GM12874 (cell line): ENCODE results near the gene KPNA3.

ENCODE experiments used
- TF ChIP-seq, protein P1 (sequence below): IDR thresholded peaks from 2 replicates; pipeline ENCODE4 v1.5.1; 2011; ENCODE audit warnings: low read depth, mild to moderate bottlenecking, control low read depth, low read length, moderate library complexity; ENCODE audit not compliant: insufficient read depth

KPNA3 gene

DNA sequence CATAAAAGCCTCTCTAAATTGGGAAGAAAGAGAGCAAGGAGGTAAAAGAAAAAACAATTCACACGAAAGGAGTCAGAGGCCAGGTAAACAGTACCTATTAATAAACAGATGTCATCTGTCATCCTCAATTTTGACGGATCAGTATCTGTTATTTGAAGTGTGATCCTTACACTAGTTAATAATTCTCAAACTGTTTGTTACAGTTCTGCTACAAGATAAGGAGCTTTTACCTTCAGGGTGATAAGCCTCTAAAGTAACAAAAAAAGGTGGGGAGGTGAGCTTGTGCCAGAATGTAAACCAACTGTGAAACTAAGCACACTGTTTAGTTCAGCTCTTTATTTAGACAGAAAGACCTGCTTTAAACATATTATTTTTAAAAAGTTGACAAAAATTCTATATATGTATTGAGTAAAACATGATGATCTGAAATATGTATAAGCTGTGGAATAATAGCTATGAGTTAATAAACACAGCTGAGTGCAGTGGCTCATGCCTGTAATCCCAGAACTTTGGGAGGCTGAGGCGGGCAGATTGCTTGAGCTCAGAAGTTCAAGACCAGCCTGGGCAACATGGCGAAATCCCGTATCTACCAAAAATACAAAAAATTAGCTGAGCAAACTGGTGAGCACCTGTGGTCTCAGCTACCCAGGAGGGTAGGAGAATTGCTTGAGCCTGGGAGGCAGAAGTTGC lies 52.8 kb downstream of the KPNA3 start:
- TF ChIP-seq, protein P1, sequence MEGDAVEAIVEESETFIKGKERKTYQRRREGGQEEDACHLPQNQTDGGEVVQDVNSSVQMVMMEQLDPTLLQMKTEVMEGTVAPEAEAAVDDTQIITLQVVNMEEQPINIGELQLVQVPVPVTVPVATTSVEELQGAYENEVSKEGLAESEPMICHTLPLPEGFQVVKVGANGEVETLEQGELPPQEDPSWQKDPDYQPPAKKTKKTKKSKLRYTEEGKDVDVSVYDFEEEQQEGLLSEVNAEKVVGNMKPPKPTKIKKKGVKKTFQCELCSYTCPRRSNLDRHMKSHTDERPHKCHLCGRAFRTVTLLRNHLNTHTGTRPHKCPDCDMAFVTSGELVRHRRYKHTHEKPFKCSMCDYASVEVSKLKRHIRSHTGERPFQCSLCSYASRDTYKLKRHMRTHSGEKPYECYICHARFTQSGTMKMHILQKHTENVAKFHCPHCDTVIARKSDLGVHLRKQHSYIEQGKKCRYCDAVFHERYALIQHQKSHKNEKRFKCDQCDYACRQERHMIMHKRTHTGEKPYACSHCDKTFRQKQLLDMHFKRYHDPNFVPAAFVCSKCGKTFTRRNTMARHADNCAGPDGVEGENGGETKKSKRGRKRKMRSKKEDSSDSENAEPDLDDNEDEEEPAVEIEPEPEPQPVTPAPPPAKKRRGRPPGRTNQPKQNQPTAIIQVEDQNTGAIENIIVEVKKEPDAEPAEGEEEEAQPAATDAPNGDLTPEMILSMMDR: no peak

DNA sequence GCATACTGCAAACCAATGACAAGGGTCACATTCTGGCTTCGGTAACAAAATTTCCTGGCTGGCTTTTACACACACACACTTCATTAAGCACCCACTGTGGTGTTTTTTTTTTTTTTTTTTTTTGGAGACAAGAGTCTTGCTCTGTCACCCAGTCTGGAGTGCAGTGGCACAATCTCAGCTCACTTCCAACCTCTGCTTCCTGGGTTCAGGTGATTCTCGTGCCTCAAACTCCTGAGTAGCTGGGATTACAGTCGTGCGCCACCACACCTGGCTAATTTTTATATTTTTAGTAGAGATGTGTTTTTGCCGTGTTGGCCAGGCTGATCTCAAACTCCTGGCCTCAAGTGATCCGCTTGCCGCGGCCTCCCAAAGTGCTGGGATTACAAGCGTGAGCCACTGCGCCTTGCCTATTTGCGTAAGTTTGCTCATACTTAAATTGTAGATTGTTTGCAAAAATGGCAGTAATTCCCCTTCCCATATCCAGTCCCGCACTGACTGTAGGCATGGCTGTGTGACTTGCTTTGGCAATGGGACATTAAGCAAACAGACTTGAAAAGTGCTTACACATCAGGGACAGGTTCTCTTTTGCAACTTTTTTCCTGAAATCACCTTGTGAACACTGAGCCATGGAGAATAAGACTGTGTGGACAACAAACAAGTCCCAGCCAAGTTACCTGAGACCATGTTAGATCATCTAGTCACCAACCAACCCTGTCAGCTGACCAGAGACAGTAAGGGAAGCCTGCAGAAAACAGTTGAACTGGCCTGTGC lies 59.1 kb downstream of the KPNA3 start:
- TF ChIP-seq, protein P1: no peak

DNA sequence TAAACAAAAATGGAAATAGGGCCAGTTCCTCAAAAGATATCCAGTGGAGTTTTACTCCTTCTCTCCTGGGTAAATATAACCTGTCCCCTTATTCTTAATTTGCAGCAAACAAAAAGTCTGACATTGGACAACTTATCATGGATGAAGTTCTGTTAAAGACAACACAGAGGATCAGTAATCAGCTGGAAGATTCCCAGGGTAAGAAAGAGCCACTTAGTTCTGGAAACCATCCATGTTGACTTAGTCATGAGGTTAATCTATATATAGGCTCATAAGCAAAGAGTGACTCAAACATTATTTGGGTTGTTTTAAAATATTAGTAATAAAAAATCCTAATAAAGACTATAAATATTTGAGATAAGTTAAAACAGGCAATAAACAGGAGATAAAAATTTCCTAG lies 60.7 kb downstream of the KPNA3 start:
- TF ChIP-seq, protein P1: no peak

DNA sequence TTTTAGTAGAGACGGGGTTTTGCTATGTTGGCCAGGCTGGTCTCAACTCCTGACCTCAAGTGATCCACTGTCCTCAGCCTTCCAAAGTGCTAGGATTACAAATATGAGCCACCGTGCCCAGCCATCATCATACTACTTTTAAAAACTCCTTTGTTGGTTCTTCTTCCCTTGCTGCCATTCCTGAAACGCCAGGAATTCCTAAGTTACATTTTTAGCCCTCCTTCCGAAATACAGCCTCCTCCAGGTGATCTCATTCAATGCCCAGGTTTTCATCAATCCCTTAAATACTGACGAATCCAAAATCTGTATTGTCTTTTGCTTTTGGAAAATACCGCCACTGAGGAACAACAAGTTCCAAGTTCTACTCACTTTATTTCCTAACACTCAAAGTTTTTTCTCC lies 75.9 kb downstream of the KPNA3 start:
- TF ChIP-seq, protein P1: no peak

- TF ChIP-seq, protein P1: no peak
These were observed 77.7 kb downstream of the KPNA3 start for GRCh38 chr13:49714757-49715156.

GRCh38 chr13:49711218-49711863 lies 81.1 kb downstream of the KPNA3 start:
- TF ChIP-seq, protein P1: no peak

DNA sequence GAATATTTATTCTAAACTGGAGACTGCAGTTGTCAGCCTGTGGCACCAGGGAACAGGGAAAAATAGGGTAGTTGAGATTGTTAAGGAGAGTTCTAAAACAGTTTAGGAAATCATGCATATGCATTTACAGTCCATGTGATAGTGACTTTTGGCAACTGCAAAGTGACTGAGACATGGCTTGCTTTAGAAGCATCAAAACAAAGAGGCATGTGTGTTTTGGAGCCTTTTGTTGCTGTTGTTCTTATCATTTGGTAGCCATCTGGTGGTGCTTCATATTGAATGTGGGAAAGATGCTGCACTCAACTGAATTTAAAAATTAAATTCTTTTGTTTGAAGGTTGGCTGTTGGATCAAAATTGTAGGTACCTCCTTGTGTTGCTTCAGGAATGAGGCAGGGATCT lies 91.0 kb downstream of the KPNA3 start:
- TF ChIP-seq, protein P1: no peak
